Tibial nerve (tissue), 4 donors: ENCODE measurements around the gene C2orf66. TPM values are rescaled to one million over a fixed set of nuclear protein-coding genes. Genes with fewer than 3 reads are reported as not detected.

Experiments used
- DNase-seq, 2 donors: peaks; one replicate each; pipeline ENCODE4 v3.0.0-alpha.2; 2019; ENCODE audit warnings: low spot score in 2 of 2
- H3K27ac ChIP-seq, 4 donors: fragments of 200-600 bp; sonication (generic) in 3 of 4; one replicate each; pipeline ENCODE4 v1.5.1; 2017 to 2019; ENCODE audit warnings: mild to moderate bottlenecking in 1 of 4
- H3K27me3 ChIP-seq, 2 donors: fragments of 200-600 bp; sonication (generic) in 1 of 2; one replicate each; pipeline versions ENCODE4 v1.5.1 to v1.6.0; 2017 to 2019
- H3K36me3 ChIP-seq, 3 donors: fragments of 200-600 bp; sonication (generic); one replicate each; pipeline ENCODE4 v1.5.1; 2018 to 2019
- H3K4me1 ChIP-seq, 4 donors: fragments of 200-600 bp; sonication (generic) in 3 of 4; one replicate each; pipeline ENCODE4 v1.5.1; 2017 to 2019
- H3K4me3 ChIP-seq, 4 donors: fragments of 200-600 bp; sonication (generic) in 3 of 4; one replicate each; pipeline ENCODE4 v1.5.1; 2017 to 2019; ENCODE audit warnings: mild to moderate bottlenecking in 1 of 4, moderate library complexity in 1 of 4
- H3K9me3 ChIP-seq, 4 donors: fragments of 200-600 bp; sonication (generic) in 3 of 4; one replicate each; pipeline ENCODE4 v1.5.1; 2017 to 2019
- EP300 ChIP-seq, 2 donors: sonication (generic); formaldehyde crosslinking; IDR thresholded peaks; one replicate each; pipeline ENCODE4 v1.6.1; 2017; ENCODE audit warnings: antibody characterized with exemption in 2 of 2, mild to moderate bottlenecking in 1 of 2
- POLR2A ChIP-seq, 2 donors: fragments of 450-650 bp; IDR thresholded peaks; one replicate each; pipeline ENCODE4 v1.6.1; 2017; ENCODE audit warnings: antibody characterized with exemption in 2 of 2, mild to moderate bottlenecking in 2 of 2, moderate library complexity in 2 of 2
- WGBS, 2 donors: methylation state at CpG; one replicate each; pipeline ENCODE4 v1.1.5; 2018; 5-methylcytosine and 5-hydroxymethylcytosine counted together
- total RNA-seq, 4 donors: library from RNA; depleted of rRNA; stranded (reverse); fragments of >200 nt; gene quantifications; one replicate each; pipeline ENCODE4 v1.1.0, GENCODE V29; 2016
- TF ChIP-seq, protein P1 (sequence below), 5 experiments: fragments of 200-600 bp in 3 of 5; fragments of 450-650 bp in 2 of 5; sonication (generic) in 3 of 5; IDR thresholded peaks; one replicate each; pipeline ENCODE4 v1.5.1; 2016 to 2019; ENCODE audit warnings: antibody characterized with exemption in 5 of 5, mild to moderate bottlenecking in 3 of 5, moderate library complexity in 2 of 5

C2orf66 gene
- total RNA-seq, 4 donors from 2014 or later = not detected

DNA sequence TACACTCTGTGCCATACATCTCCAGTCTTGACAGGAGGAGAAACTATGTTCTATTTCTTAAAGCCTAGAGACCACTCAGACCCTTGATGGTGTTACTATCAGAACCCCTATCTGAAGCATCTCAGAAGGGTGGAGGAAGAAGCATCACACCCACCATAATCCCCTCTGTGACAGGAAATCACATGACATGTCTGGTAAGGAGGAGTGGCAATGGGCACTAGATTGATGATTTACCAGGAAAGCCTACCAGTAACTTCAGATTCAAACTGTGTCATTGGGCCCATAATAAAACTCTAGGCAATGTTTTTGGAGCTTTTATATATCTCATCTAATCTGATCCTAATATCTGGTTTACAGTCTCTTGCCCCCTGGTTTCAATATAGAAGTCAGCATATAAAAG, 37.1 kb upstream of the C2orf66 start:
- no peak for TF ChIP-seq POLR2A (IDR thresholded peaks at IDR 0.05)
- TF ChIP-seq, protein P1, sequence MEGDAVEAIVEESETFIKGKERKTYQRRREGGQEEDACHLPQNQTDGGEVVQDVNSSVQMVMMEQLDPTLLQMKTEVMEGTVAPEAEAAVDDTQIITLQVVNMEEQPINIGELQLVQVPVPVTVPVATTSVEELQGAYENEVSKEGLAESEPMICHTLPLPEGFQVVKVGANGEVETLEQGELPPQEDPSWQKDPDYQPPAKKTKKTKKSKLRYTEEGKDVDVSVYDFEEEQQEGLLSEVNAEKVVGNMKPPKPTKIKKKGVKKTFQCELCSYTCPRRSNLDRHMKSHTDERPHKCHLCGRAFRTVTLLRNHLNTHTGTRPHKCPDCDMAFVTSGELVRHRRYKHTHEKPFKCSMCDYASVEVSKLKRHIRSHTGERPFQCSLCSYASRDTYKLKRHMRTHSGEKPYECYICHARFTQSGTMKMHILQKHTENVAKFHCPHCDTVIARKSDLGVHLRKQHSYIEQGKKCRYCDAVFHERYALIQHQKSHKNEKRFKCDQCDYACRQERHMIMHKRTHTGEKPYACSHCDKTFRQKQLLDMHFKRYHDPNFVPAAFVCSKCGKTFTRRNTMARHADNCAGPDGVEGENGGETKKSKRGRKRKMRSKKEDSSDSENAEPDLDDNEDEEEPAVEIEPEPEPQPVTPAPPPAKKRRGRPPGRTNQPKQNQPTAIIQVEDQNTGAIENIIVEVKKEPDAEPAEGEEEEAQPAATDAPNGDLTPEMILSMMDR (IDR thresholded peaks at IDR 0.05) = no peak
- TF ChIP-seq EP300 (IDR thresholded peaks at IDR 0.05) = no peak
- H3K27me3 ChIP-seq = no peaks in the 10 kb centered on the region
- no peak for DNase-seq
- H3K36me3 ChIP-seq = peaks cover 0 to 13% (median 0%) of the 10 kb centered on the region in 3 donors
- H3K4me3 ChIP-seq = no peak overlapping the region
- no peaks in the 10 kb centered on the region for H3K4me1 ChIP-seq
- H3K9me3 ChIP-seq = no peaks in the 10 kb centered on the region
- H3K27ac ChIP-seq = no peak overlapping the region

DNA sequence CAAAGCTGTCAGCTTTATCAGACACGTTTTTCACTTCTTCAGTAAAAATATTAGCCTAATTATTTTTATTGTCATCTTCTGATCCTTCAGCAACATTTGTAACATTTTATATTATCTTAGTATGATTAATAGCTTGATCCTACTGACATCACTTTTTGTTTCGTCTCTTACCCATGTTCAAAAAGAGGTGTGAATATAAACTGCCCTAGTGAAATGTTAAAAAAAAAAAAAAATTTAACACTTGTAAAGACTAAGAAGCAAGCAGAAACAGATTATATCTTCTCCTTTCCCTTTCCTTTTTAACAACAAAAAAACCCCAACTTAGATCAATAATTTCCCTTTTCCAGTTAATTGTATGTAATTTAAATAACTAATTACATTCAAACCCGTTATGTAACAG, 36.2 kb upstream of the C2orf66 start:
- Histone ChIP-seq H3K27ac (no peak overlapping the region), H3K4me1 (no peaks in the 10 kb centered on the region), H3K4me3 (no peak overlapping the region), H3K36me3 (peaks cover 0 to 22% (median 0%) of the 10 kb centered on the region in 3 donors), H3K9me3 (no peaks in the 10 kb centered on the region), H3K27me3 (no peaks in the 10 kb centered on the region)
- TF ChIP-seq, protein P1 (IDR thresholded peaks at IDR 0.05) = no peak
- TF ChIP-seq POLR2A (IDR thresholded peaks at IDR 0.05) = no peak
- TF ChIP-seq EP300 (IDR thresholded peaks at IDR 0.05) = no peak
- WGBS, 2 donors = 87 to 91% methylated on average over 3 of the region's 3 CpGs
- no peak for DNase-seq

DNA sequence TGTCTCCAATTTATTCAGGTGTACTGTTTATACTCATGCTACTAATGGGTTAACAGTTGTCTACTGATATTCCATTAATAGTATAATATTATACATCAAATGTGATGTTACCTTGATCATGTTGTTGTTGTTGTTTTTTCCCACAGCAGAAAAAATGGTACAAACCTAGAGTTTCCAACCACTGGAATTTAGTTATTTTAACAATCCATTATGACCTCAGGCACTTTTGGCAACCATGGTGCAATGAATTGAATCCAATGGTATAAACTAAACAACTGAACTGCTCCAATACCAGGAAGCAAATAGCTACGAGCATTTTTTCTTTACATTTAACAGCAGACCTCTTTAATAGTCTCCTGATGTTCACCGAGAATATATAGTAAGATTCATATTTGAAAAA, 31.0 kb upstream of the C2orf66 start:
- no peaks in the 10 kb centered on the region for H3K9me3 ChIP-seq
- DNase-seq = no peak
- no peaks in the 10 kb centered on the region for H3K27me3 ChIP-seq
- 87 to 90% methylated on average over 2 of the region's 2 CpGs for WGBS, 2 donors
- H3K36me3 ChIP-seq = peaks cover 0 to 45% (median 0%) of the 10 kb centered on the region in 3 donors
- no peak overlapping the region for H3K27ac ChIP-seq
- no peak overlapping the region for H3K4me3 ChIP-seq
- H3K4me1 ChIP-seq = no peaks in the 10 kb centered on the region
- no peak for TF ChIP-seq EP300 (IDR thresholded peaks at IDR 0.05)
- TF ChIP-seq POLR2A (IDR thresholded peaks at IDR 0.05) = no peak
- TF ChIP-seq, protein P1 (IDR thresholded peaks at IDR 0.05) = no peak

DNA sequence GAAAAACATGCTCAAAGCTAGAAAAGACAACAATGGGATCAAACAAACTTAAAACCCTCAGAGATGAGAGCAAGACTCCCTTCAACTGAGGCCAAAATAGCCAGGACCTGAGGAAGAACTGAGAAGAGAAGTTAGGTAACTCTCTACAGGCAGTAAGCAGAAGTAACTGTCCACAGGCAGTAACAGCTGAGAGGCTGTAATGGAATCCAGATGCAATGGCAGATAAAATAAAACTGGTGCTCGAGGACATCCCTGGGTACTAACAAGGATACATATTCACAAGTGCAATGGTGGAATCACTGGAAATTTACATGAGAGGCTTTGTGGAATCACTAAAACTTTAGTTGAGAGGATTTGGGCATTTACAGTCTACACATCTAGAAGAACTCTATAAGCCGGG, 30.4 kb upstream of the C2orf66 start:
- Histone ChIP-seq H3K4me1 (no peaks in the 10 kb centered on the region), H3K4me3 (no peak overlapping the region), H3K36me3 (peaks cover 0 to 45% (median 0%) of the 10 kb centered on the region in 3 donors), H3K9me3 (no peaks in the 10 kb centered on the region), H3K27me3 (no peaks in the 10 kb centered on the region), H3K27ac (no peak overlapping the region)
- TF ChIP-seq, protein P1 (IDR thresholded peaks at IDR 0.05) = no peak
- TF ChIP-seq POLR2A (IDR thresholded peaks at IDR 0.05) (no peak), EP300 (IDR thresholded peaks at IDR 0.05) (no peak)
- WGBS, 2 donors = 83 to 94% methylated on average over 2 of the region's 2 CpGs
- DNase-seq = no peak

DNA sequence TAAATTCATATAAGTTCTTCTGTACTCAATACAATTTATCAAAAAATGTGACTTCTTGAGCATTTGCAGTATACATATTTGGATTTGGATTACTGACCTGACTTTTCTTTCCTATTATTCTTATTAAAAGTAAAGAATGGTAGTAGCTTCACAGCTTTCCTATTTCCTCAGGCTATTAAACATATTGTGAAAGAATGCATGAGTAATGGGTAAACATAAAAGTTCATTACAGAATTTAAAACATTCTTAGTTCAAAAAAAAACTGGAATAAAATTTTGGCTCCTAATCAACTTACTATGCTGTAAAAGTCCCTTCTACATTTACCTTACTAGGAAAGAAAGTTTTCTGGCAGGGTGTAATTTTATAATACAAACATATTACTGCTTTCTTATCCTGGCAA, 27.3 kb upstream of the C2orf66 start:
- Histone ChIP-seq H3K27me3 (no peaks in the 10 kb centered on the region), H3K9me3 (no peaks in the 10 kb centered on the region), H3K4me3 (no peak overlapping the region), H3K36me3 (peaks cover 0 to 34% (median 0%) of the 10 kb centered on the region in 3 donors), H3K27ac (no peak overlapping the region), H3K4me1 (no peaks in the 10 kb centered on the region)
- no peak for DNase-seq
- no peak for TF ChIP-seq EP300 (IDR thresholded peaks at IDR 0.05)
- TF ChIP-seq POLR2A (IDR thresholded peaks at IDR 0.05) = no peak
- TF ChIP-seq, protein P1 (IDR thresholded peaks at IDR 0.05) = no peak
